ENCODE measurements around the gene TERT. TPM values are rescaled to one million over a fixed set of nuclear protein-coding genes. Genes with fewer than 3 reads are reported as not detected.

TERT gene
- total RNA-seq, 1 experiment from 2014 or later: 6.1 TPM

GRCh38 chr5:1266791-1267190 is 28.1 kb downstream of the TERT start:
- H3K9me3 ChIP-seq: no peaks in the 10 kb centered on the region
- H3K27ac Mint-ChIP-seq (ENCODE audit: unreplicated experiment): no peak overlapping the region
- no peak for DNase-seq
- no peaks in the 10 kb centered on the region for H3K4me1 Mint-ChIP-seq (ENCODE audit: low read depth, unreplicated experiment)
- ChIA-PET POLR2A (no interaction called here), CTCF (no interaction called here)
- no peaks in the 10 kb centered on the region for H3K27me3 Mint-ChIP-seq (ENCODE audit: insufficient read depth, unreplicated experiment)
- H3K4me3 Mint-ChIP-seq (ENCODE audit: unreplicated experiment): no peak overlapping the region
- no peaks in the 10 kb centered on the region for H3K4me1 ChIP-seq
- BruUV-seq (replicated peaks): no TSS peak
- H3K36me3 Mint-ChIP-seq (ENCODE audit: insufficient read depth, unreplicated experiment): no peaks in the 10 kb centered on the region
- no peaks in the 10 kb centered on the region for H3K27me3 ChIP-seq (replicated peaks; ENCODE audit: control insufficient read depth, insufficient read depth, low read length)
- H3K4me3 ChIP-seq (ENCODE audit: low read depth, low read length): no peak overlapping the region
- no peaks in the 10 kb centered on the region for H3K9me3 Mint-ChIP-seq (ENCODE audit: unreplicated experiment)
- no peak for TF ChIP-seq CTCF (IDR thresholded peaks at IDR 0.05; ENCODE audit: insufficient read depth in 1 of 2, low read depth in 1 of 2, low read length in 1 of 2, severe bottlenecking in 1 of 2, unreplicated experiment in 1 of 2)
- H3K36me3 ChIP-seq (ENCODE audit: control insufficient read depth, insufficient read depth, low read length): no peaks in the 10 kb centered on the region
- intact Hi-C loops (cut with micrococcal nuclease; ENCODE audit: unreplicated experiment): no loop called here

GRCh38 chr5:1265461-1266455 is 29.1 kb downstream of the TERT start:
- no TSS peak for BruUV-seq (replicated peaks)
- no peaks in the 10 kb centered on the region for H3K27me3 ChIP-seq (replicated peaks; ENCODE audit: control insufficient read depth, insufficient read depth, low read length)
- Mint-ChIP-seq H3K9me3 (ENCODE audit: unreplicated experiment) (no peaks in the 10 kb centered on the region), H3K27ac (ENCODE audit: unreplicated experiment) (no peak overlapping the region), H3K36me3 (ENCODE audit: insufficient read depth, unreplicated experiment) (no peaks in the 10 kb centered on the region), H3K27me3 (ENCODE audit: insufficient read depth, unreplicated experiment) (no peaks in the 10 kb centered on the region), H3K4me3 (ENCODE audit: unreplicated experiment) (no peak overlapping the region), H3K4me1 (ENCODE audit: low read depth, unreplicated experiment) (no peaks in the 10 kb centered on the region)
- no peaks in the 10 kb centered on the region for H3K4me1 ChIP-seq
- no peaks in the 10 kb centered on the region for H3K36me3 ChIP-seq (ENCODE audit: control insufficient read depth, insufficient read depth, low read length)
- no peaks in the 10 kb centered on the region for H3K9me3 ChIP-seq
- DNase-seq: no peak
- ChIA-PET POLR2A (no interaction called here), CTCF (no interaction called here)
- H3K4me3 ChIP-seq (ENCODE audit: low read depth, low read length): no peak overlapping the region
- intact Hi-C loops (cut with micrococcal nuclease; ENCODE audit: unreplicated experiment): no loop called here
- no peak for TF ChIP-seq CTCF (IDR thresholded peaks at IDR 0.05; ENCODE audit: insufficient read depth in 1 of 2, low read depth in 1 of 2, low read length in 1 of 2, severe bottlenecking in 1 of 2, unreplicated experiment in 1 of 2)

GRCh38 chr5:1265026-1265425 is 29.8 kb downstream of the TERT start:
- Mint-ChIP-seq H3K27me3 (ENCODE audit: insufficient read depth, unreplicated experiment) (no peaks in the 10 kb centered on the region), H3K9me3 (ENCODE audit: unreplicated experiment) (no peaks in the 10 kb centered on the region), H3K4me3 (ENCODE audit: unreplicated experiment) (no peak overlapping the region), H3K36me3 (ENCODE audit: insufficient read depth, unreplicated experiment) (no peaks in the 10 kb centered on the region), H3K27ac (ENCODE audit: unreplicated experiment) (no peak overlapping the region), H3K4me1 (ENCODE audit: low read depth, unreplicated experiment) (no peaks in the 10 kb centered on the region)
- no peaks in the 10 kb centered on the region for H3K4me1 ChIP-seq
- H3K36me3 ChIP-seq (ENCODE audit: control insufficient read depth, insufficient read depth, low read length): no peaks in the 10 kb centered on the region
- no peak overlapping the region for H3K4me3 ChIP-seq (ENCODE audit: low read depth, low read length)
- H3K27me3 ChIP-seq (replicated peaks; ENCODE audit: control insufficient read depth, insufficient read depth, low read length): no peaks in the 10 kb centered on the region
- ChIA-PET POLR2A (no interaction called here), CTCF (no interaction called here)
- DNase-seq: no peak
- intact Hi-C loops (cut with micrococcal nuclease; ENCODE audit: unreplicated experiment): no loop called here
- no peak for TF ChIP-seq CTCF (IDR thresholded peaks at IDR 0.05; ENCODE audit: insufficient read depth in 1 of 2, low read depth in 1 of 2, low read length in 1 of 2, severe bottlenecking in 1 of 2, unreplicated experiment in 1 of 2)
- no peaks in the 10 kb centered on the region for H3K9me3 ChIP-seq
- BruUV-seq (replicated peaks): no TSS peak

All from Caco-2 (cell line).